Endodermal cell (in vitro differentiated cells): Measurements from ENCODE around the gene ATP2A3. TPM values are rescaled to one million over a fixed set of nuclear protein-coding genes. Genes with fewer than 3 reads are reported as not detected.

Source experiments
- DNase-seq: peaks from one replicate; pipeline ENCODE4 v3.0.0-alpha.2; 2017
- H3K27ac ChIP-seq: 2 replicates; pipeline ENCODE4 v1.5.1; 2013; ENCODE audit warnings: mild to moderate bottlenecking, low read depth, low read length, moderate library complexity
- H3K27me3 ChIP-seq: 2 replicates; pipeline ENCODE4 v1.6.1; 2013; ENCODE audit warnings: mild to moderate bottlenecking, low read length, moderate library complexity; ENCODE audit not compliant: insufficient read depth, control insufficient read depth, poor library complexity, severe bottlenecking
- H3K36me3 ChIP-seq: 2 replicates; pipeline ENCODE4 v1.7.0; 2013; ENCODE audit warnings: mild to moderate bottlenecking, low read length, moderate library complexity; ENCODE audit not compliant: control insufficient read depth, insufficient read depth
- H3K4me1 ChIP-seq: one replicate; pipeline ENCODE4 v1.7.0; 2013; ENCODE audit warnings: low read length; ENCODE audit not compliant: control insufficient read depth, insufficient read depth
- H3K4me3 ChIP-seq: 2 replicates; pipeline ENCODE4 v1.5.1; 2013; ENCODE audit warnings: mild to moderate bottlenecking, low read length, moderate library complexity
- H3K9ac ChIP-seq: 2 replicates; pipeline ENCODE4 v1.6.1; 2013; ENCODE audit warnings: mild to moderate bottlenecking, low read length, moderate library complexity; ENCODE audit not compliant: poor library complexity, severe bottlenecking; ENCODE audit errors: extremely low read depth
- H3K9me3 ChIP-seq: 2 replicates; pipeline ENCODE4 v1.6.1; 2013; ENCODE audit warnings: mild to moderate bottlenecking, low read length, moderate library complexity; ENCODE audit not compliant: control insufficient read depth
- H3K27ac Mint-ChIP-seq: 2 replicates; pipeline ENCODE4 v1.8.0; 2020; ENCODE audit warnings: mixed read lengths
- H3K27me3 Mint-ChIP-seq: 2 replicates; pipeline ENCODE4 v1.8.0; 2021; ENCODE audit warnings: mild to moderate bottlenecking, mixed read lengths; ENCODE audit not compliant: insufficient read depth
- H3K36me3 Mint-ChIP-seq: 2 replicates; pipeline ENCODE4 v1.8.0; 2020; ENCODE audit warnings: low read depth, mixed read lengths
- H3K4me1 Mint-ChIP-seq: 2 replicates; pipeline ENCODE4 v1.8.0; 2020; ENCODE audit warnings: mixed read lengths
- H3K4me3 Mint-ChIP-seq: 2 replicates; pipeline ENCODE4 v1.8.0; 2020; ENCODE audit warnings: mild to moderate bottlenecking, moderate library complexity, mixed read lengths
- H3K9me3 Mint-ChIP-seq: 2 replicates; pipeline ENCODE4 v1.8.0; 2020; ENCODE audit warnings: mild to moderate bottlenecking, mixed read lengths
- WGBS, 2 experiments: methylation state at CpG; one replicate each; pipeline versions ENCODE4 v1.1.5 to v1.1.7; 2013; ENCODE audit warnings: missing lambda C conversion rate in 2 of 2, mixed read lengths in 1 of 2; ENCODE audit not compliant: insufficient coverage in 1 of 2, insufficient read length in 1 of 2; 5-methylcytosine and 5-hydroxymethylcytosine counted together
- total RNA-seq, 2 donors: library from RNA; stranded (reverse); fragmentation: NEBNext Ultra II Directional in 1 of 2; extraction: Animal tissue kit (Norgen Biotek cat#: 25700) in 1 of 2; gene quantifications; 2 replicates in 1 of 2; 3 replicates in 1 of 2; pipeline ENCODE4 v1.2.1, GENCODE V29; 2021
- TF ChIP-seq, protein P1 (sequence below): fragments of 200-600 bp; sonication (generic); conservative IDR thresholded peaks from 2 replicates; pipeline ENCODE4 v1.5.0; 2021; ENCODE audit warnings: antibody characterized with exemption, mild to moderate bottlenecking

Gene ATP2A3
- total RNA-seq, 2 donors from 2014 or later: 1.4 to 3.7 TPM

DNA sequence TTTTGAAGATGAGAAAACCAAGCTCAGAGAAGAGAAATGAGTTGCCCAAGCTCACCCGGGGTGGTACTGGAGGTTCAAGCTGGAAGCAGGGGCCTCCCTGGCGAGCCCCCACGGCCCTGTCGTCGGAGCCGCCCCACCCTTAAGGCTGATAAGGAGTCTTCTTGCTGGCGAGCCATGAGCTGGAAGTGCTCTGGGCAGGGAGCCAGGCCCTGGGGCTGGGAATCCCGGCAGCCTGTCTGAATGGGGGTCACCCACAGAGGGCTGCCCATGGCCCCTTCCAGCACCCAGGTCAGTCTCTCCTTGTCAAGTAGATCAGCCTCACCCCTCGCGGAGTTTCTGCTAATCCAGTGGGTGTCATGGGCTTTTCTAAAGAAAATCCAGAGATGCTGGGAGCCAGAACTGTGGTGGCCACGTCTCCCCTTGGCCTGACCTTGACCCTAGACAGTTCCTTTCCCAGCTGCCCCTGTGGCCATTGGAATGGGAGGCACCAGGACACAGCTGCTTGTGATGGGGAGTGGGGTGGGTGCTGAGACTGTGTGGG is 46.8 kb downstream of the ATP2A3 start:
- no peak for DNase-seq
- TF ChIP-seq, protein P1, sequence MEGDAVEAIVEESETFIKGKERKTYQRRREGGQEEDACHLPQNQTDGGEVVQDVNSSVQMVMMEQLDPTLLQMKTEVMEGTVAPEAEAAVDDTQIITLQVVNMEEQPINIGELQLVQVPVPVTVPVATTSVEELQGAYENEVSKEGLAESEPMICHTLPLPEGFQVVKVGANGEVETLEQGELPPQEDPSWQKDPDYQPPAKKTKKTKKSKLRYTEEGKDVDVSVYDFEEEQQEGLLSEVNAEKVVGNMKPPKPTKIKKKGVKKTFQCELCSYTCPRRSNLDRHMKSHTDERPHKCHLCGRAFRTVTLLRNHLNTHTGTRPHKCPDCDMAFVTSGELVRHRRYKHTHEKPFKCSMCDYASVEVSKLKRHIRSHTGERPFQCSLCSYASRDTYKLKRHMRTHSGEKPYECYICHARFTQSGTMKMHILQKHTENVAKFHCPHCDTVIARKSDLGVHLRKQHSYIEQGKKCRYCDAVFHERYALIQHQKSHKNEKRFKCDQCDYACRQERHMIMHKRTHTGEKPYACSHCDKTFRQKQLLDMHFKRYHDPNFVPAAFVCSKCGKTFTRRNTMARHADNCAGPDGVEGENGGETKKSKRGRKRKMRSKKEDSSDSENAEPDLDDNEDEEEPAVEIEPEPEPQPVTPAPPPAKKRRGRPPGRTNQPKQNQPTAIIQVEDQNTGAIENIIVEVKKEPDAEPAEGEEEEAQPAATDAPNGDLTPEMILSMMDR: no peak
- no peaks in the 10 kb centered on the region for H3K9me3 ChIP-seq
- no peak overlapping the region for H3K4me3 ChIP-seq
- H3K4me1 Mint-ChIP-seq: no peaks in the 10 kb centered on the region
- H3K27ac ChIP-seq: no peak overlapping the region
- 79% methylated on average over 10 to 11 of the region's 11 CpGs for WGBS, 2 experiments
- H3K4me3 Mint-ChIP-seq: no peak overlapping the region
- no peak overlapping the region for H3K27ac Mint-ChIP-seq
- H3K9me3 Mint-ChIP-seq: no peaks in the 10 kb centered on the region
- H3K9ac ChIP-seq: no peak overlapping the region
- no peaks in the 10 kb centered on the region for H3K27me3 ChIP-seq
- no peaks in the 10 kb centered on the region for H3K36me3 Mint-ChIP-seq
- H3K27me3 Mint-ChIP-seq: no peaks in the 10 kb centered on the region
- H3K4me1 ChIP-seq: no peaks in the 10 kb centered on the region
- no peaks in the 10 kb centered on the region for H3K36me3 ChIP-seq

DNA sequence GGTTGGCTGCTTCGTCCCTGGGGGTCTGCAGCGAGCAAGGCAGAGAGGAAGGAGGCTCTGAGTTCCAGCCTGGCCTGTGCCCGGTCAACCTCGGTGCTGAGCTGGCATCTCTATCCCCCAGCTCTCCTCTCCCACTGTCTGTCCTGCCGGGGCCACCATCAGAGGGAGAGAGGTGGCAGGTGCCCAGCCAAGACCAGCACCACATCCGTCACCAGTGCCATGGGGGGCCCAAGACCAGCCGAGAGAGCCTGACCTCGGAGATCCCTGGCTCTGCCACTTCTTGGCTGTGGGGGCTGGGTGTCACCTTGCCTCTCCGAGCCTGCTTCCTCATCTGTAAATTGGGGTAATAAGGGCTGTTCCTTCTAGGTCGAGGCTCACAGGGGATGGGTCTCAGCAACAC is 47.4 kb downstream of the ATP2A3 start:
- H3K9me3 ChIP-seq: no peaks in the 10 kb centered on the region
- no peaks in the 10 kb centered on the region for H3K9me3 Mint-ChIP-seq
- TF ChIP-seq, protein P1: no peak
- no peaks in the 10 kb centered on the region for H3K4me1 Mint-ChIP-seq
- H3K27me3 ChIP-seq: no peaks in the 10 kb centered on the region
- no peaks in the 10 kb centered on the region for H3K36me3 Mint-ChIP-seq
- H3K9ac ChIP-seq: no peak overlapping the region
- no peaks in the 10 kb centered on the region for H3K27me3 Mint-ChIP-seq
- H3K27ac Mint-ChIP-seq: no peak overlapping the region
- no peak overlapping the region for H3K4me3 Mint-ChIP-seq
- WGBS, 2 experiments: 90 to 95% methylated on average over 8 to 10 of the region's 10 CpGs
- H3K4me1 ChIP-seq: no peaks in the 10 kb centered on the region
- DNase-seq: no peak
- H3K4me3 ChIP-seq: no peak overlapping the region
- no peak overlapping the region for H3K27ac ChIP-seq
- no peaks in the 10 kb centered on the region for H3K36me3 ChIP-seq

- Histone ChIP-seq H3K36me3 (no peaks in the 10 kb centered on the region), H3K27ac (no peak within 1 kb of the TSS), H3K4me1 (no peaks in the 10 kb centered on the region), H3K4me3 (no peak within 1 kb of the TSS), H3K9me3 (no peaks in the 10 kb centered on the region), H3K27me3 (no peaks in the 10 kb centered on the region), H3K9ac (no peak within 1 kb of the TSS)
- 91 to 97% methylated on average over 13 to 28 of the region's 28 CpGs for WGBS, 2 experiments
- no peaks in the 10 kb centered on the region for H3K36me3 Mint-ChIP-seq
- no peaks in the 10 kb centered on the region for H3K9me3 Mint-ChIP-seq
- TF ChIP-seq, protein P1: no peak
- no peak within 1 kb of the TSS for H3K27ac Mint-ChIP-seq
- no peak within 1 kb of the TSS for H3K4me3 Mint-ChIP-seq
- no peaks in the 10 kb centered on the region for H3K27me3 Mint-ChIP-seq
- no peaks in the 10 kb centered on the region for H3K4me1 Mint-ChIP-seq
- no peak for DNase-seq
Observed at GRCh38 chr17:3915995-3916696, 48.1 kb downstream of the ATP2A3 start, which contains the start of gene P2RX1. TSS of gene P2RX1 (minus strand) at chr17:3916465. CDS start at chr17:3916225, 240 bp downstream.
